Gastrocnemius medialis (tissue), 4 donors: ENCODE measurements around the gene SPDYA.

Experiments
- POLR2A ChIP-seq, 2 donors: fragments of 450-650 bp; IDR thresholded peaks; one replicate each; pipeline ENCODE4 v1.6.1; 2017; ENCODE audit warnings: antibody characterized with exemption in 2 of 2, mild to moderate bottlenecking in 2 of 2, moderate library complexity in 2 of 2
- TF ChIP-seq, protein P1 (sequence below), 5 experiments: fragments of 450-650 bp in 3 of 5; fragments of 200-600 bp in 2 of 5; sonication (generic) in 2 of 5; IDR thresholded peaks in 4 of 5; conservative IDR thresholded peaks in 1 of 5; 1 replicate in 4 of 5; 2 replicates in 1 of 5; pipeline ENCODE4 v1.5.1; 2016 to 2019; ENCODE audit warnings: antibody characterized with exemption in 5 of 5, mild to moderate bottlenecking in 3 of 5, moderate library complexity in 3 of 5

DNA sequence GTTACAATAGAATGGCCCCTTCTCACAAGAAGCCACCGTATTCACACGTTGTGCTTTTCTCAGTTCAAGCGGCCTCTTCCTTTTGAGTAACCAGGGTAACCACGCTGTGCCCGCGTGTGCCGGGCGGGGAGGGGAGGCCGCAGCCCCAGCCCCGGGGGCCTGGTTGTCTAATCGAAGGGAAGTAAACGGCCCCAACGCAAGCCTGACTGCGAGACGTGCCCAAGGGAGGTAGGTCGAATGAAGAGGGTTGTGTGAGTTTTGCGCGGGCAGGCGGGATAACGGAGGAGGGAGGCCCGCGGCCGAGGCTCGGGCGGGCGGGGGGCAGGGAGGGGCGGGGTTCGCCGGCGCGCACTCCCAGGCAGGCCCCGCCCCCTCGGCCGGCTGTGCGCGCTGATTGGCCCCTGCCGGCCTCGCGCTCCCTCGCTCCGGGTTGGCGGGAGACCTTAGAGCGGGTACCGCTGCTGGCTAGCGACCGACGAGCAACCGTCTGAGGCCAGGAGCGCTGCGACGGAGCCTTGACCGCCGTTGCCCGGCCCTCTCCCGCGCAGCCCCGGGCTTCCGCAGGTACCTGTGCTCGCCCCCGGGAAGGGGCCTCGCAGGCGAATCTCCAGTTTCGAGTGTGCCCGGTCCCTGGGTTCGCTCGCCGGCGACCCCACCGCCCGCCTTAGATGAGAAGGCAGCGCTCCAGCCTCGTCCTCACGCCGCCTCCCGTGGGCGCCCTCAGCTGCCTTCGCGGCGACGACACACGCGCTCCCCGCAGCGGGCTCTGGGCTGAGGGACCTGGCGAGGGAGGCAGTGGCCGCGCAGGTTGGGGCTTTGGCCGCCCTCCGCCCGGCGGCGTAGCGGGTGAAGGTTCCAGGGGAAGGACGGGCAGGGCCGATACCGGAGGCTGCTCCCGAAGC is at the start of gene SPDYA:
- TF ChIP-seq, protein P1, sequence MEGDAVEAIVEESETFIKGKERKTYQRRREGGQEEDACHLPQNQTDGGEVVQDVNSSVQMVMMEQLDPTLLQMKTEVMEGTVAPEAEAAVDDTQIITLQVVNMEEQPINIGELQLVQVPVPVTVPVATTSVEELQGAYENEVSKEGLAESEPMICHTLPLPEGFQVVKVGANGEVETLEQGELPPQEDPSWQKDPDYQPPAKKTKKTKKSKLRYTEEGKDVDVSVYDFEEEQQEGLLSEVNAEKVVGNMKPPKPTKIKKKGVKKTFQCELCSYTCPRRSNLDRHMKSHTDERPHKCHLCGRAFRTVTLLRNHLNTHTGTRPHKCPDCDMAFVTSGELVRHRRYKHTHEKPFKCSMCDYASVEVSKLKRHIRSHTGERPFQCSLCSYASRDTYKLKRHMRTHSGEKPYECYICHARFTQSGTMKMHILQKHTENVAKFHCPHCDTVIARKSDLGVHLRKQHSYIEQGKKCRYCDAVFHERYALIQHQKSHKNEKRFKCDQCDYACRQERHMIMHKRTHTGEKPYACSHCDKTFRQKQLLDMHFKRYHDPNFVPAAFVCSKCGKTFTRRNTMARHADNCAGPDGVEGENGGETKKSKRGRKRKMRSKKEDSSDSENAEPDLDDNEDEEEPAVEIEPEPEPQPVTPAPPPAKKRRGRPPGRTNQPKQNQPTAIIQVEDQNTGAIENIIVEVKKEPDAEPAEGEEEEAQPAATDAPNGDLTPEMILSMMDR (IDR thresholded peaks at IDR 0.05 in 4 of 5, conservative IDR thresholded peaks at IDR 0.05 in 1 of 5): no peak
- TF ChIP-seq POLR2A (IDR thresholded peaks at IDR 0.05): no peak
